ENCODE measurements around the gene NPBWR2.

NPBWR2 gene

DNA sequence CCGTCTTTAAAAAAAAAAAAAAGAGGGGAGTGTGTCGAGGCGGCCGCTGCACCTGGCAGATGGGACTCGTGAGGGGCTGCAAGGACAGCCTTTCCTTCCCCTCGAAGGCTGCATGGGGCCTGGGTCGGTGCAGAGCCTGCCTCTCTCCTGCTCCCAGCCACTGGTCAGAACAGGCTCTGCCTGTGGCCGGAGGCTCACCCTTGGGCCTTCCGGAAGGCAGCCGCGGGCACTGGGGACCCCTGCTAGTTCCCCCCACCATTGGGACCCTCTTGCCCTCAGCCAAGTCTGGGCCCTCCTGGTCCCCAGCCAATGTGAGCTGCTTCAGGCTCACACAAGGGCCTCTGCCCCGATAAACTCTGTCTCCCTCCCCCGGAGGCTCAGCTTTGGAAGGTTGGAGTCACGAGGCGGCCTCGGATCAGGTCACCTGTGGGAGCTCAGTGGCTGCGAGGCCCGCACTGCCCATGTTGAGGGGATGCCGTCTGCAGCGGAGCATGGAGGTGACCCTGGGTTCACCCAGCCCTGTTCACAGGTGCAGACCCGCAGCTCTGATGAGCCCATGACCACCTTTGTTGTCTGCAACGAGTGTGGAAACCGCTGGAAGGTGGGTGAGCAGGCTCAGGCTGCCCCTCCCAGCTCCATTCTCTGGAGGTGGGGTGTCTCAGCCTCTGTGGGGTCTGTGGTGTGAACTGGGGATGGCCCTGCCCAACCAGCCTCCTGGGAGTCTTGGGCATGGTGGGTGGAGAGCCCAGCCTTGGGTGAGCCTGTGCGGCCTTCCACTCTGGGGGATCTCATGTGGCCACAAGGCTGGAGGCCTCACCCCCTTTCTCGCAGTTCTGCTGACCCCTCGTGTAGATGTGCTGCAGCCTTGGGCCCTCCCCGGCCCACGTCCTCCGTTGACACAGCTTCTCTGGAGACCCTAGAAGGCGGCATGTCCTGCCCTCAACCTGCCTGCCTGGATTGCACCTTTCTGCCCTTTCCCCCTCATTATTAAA is 35.7 kb downstream of the NPBWR2 start:
- DNase-seq (ENCODE audit: low read depth), result no peak

DNA sequence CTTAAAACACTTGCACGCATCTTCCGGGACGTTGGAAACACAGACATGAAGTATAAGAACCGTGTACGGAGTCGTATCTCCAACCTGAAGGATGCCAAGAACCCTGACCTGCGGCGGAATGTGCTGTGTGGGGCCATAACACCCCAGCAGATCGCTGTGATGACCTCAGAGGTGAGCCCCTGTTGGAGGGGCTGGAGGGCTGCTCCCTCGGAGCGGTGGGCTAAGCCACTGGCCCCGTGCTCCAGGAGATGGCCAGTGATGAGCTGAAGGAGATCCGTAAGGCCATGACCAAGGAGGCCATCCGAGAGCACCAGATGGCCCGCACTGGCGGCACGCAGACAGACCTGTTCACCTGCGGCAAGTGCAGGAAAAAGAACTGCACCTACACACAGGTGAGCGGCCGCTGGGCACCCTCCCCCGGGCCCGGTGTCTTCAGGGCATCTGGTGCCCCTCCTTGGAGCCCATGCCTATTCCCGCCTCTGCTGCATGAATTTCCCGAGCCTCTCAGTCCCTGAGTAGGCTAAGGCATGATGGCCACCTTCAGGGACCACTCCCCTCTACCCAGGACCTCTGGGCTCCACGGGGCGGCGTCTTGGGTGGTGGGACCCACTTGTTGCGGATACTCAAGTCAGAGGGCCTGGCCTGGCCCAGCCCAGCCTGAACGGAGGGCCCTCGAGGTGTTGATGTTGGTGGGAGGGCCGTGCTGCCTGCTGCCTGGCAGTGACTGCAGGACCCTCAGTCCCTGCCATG is 36.9 kb downstream of the NPBWR2 start:
- DNase-seq (ENCODE audit: low read depth), result no peak

DNA sequence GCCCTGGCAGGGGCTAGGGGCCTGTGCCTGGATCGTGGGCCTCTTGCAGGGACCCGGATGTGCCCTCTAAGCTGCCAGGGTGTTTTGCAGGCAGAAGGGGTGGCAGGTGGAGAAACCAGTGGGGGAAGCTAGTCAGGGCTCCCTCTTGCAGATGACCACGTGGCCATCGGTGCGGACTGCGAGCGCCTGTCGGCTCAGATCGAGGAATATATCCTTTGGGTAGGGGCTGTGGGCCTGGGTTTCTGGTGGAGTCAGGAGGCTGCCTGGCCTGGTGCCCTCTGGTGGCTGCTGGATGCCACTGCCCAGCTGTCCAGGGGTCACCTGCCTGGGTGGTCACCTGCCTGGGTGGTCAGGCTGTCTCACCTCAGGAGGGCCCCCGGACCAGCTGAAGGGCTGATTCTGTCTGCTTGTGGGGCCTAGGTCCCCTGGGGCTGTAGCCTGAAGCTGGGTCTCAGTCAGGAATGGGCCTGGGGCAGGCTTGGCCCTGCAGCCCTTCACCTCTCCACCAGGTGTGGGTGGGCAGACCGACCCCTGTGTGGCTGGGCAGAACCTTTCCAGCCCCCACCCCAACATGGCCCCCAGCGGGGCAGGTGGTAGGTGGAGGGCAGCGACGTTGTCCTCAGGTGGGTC is 37.6 kb downstream of the NPBWR2 start:
- no peak for DNase-seq (ENCODE audit: low read depth)

DNA sequence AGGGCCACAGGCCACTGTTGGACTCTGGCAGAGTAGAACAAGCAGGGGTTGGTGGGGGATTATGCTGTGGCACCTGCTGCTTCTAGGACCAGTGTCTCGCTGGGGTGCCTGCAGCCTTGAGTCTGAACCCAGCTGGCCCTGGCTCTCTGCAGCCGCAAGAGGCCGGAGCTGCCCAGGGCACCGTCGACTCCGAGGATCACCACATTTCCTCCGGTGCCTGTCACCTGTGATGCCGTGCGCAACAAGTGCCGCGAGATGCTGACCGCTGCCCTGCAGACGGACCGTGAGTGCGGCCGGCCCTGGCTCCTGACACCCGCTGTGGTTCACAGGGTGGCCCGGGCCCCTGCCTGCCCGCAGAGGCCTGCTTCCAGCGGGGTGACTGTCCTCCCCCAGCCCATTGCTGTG is 38.2 kb downstream of the NPBWR2 start:
- no peak for DNase-seq (ENCODE audit: low read depth)

DNA sequence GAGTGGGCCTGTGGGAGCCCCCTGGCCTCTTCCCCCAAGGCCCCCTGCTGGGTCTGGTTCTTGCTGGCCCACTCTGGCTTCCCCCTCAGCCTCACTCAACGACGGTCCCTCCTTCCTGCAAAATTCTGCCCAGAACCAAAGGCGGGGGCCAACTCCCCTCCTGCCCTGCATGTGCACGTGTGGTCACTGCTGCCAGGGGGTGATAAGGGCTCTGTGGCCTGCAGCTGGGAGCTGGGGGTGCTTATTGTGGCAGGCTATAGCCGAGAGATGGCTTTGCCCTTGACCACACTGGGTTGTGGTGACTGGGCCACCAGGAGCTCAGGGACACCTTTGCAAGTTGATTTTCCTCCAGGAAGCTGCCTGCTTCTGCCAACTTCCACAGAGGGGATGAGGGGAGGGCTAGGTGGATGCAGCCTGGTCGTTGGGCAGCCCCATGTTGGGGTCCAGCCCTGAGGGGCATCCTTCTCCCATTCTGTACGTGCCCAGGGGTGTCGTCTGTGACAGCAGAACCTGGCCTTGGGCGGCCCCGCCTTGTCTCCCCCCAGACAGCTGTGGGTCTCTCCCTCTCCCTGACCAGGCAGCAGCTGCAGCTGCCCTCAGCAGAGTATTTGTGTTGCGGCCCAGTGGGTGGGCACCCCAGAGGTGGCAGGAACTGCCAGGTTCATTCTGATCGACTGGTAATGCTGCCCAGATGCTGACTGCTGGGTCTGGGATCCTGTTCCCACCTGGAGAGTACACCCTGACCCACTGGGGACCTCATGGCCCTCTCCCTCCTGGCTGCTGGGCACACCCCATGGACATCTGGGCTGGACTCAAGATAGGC is 38.8 kb downstream of the NPBWR2 start:
- DNase-seq (ENCODE audit: low read depth), result no peak

DNA sequence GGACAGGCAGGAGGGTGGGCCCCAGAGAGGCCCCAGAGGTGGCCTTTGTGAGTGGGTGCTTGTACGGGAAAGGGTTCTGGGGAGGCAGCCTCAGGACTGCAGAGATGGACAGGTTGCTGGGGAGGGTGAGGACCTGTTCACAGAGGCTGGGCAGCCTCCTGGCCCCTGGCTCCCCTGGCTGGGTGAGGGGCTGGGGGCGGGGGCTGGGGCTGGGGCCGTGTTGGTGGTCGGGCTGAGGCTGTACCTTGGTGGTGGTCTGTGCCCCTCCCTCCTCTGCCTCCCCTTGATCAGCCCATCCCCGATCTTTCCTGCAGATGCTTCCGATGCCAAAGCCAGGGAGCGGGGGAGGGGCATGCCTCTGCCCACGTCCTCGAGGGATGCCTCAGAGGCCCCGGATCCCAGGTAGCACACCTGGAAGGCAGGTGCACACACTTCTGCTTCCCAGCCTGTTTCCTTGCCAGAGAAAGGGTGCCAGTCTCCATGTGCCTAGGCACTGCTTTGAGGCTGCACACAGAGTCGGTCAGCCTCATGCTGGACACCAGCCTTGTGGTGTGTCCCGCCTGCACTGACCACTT is 39.5 kb downstream of the NPBWR2 start:
- no peak for DNase-seq (ENCODE audit: low read depth)

DNA sequence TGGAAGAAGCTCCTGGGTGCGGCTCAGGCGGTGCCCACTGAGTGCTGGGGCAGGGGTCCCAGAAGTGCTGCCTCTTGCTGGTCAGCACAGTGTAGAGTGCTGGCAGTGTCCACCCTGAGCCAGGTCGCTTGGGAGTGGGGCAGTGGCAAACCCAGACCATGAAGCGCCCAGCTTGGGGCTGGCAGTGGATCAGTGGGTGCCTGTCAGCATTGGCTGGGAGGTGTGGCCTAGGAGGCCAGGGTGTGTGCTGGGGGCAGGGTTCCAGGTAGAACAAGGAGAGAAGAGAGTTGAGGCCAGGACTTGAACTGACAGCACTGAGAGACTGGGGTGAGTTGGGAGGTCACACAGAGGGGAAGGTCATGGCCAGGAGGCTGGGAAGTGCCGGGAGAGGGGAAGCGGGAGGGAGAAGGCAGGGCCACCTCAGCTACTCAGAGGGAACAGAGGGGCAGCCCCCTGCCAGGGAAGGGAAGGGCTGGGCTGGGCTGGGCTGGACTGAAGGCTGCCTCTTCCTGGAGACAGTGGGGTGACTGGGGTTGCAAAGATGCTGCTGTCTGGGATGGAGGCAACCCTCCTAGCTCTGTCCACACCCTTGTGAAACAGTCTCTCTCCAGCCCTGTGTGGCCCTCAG is 40.2 kb downstream of the NPBWR2 start:
- DNase-seq (ENCODE audit: low read depth), result no peak

DNA sequence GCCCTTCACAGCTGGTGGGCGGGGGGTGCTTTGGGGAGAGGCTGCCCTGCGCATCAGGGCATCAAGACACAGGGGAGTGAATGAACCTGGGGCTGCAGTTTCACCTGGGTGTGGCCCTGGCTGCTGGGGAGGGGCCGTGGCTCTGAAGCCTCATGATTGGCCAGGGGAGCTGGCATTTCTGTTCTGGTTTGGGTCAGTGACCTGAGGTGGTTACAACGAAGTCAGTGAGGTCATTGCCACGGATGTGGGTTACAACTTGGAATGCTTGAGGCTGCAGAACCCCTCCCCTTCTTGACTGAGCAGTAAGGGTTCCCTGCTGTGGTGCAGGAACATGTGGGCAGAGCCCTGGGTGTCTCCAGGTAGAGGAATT is 41.4 kb downstream of the NPBWR2 start:
- peak; percentile 39 for DNase-seq (ENCODE audit: low read depth)

DNA sequence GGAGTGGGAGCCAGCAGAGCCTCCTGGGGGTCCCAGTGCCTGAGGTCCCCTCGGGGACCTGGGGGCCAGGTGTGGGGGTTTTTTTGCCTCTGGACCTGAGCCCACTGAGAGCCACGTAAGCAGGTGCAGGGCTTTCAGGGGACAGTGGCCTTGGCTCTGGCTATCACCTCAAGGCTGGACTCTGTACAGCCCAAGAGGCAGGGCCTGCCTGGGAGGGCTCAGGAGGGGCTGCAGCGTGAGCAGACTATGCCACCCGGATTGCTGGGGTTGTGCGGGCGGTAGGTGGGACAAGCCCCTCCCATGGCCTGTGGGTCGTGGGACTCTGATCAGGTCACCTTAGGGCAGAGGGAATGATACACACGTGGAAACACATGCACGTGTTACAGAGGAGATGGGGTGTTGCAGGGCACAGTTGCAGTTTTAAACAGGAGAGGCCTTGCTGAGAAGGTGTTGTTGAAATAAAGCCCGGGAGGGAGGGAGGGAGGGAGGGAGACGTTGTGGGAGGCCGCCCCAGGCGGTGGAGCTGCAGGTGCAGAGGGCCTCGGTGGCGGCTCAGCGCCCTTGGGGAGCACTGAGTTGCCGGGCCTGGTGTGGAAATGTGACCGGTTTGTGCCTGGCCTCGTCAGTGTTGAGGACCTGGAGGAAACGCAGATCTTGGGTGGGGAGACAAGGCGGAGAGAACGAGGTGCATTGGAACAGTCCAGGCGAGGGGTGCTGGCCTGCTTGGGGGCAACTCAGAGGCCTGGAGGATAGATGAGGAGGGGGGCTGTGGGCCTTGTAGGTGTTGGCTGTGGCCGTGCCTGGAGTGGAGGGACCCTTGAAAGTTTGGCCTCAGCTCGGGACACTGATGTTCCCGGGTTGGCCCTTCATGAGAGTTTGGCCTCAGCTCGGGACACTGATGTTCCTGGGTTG is 42.0 kb downstream of the NPBWR2 start:
- DNase-seq (ENCODE audit: low read depth), result no peak

DNA sequence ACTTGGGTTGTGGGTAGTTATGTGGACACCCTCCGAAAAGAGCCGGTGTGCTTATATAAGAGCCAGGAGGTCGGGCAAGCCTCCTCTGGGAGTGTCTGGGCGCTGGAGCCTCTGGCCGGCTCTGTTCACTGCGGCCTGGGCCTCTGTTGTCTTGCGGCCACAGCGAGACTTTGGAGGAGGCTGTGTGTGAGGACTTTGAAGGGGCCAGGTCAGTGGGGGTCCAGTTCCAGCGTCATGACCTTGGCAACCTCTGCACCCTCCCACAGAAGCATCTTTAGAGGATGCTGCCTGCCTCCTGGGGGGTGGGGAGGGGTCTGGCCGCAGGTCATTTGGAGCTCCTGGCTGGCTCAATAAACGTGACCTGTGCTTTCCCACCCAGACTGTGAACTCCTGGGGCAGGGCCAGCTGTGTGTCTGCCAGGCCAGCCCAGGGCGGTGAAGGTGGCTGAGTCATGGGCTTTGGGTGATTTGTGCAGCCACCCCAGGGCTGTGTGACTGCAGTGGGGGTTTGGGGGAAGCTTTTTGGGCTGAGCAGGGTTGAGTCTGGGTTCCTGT is 43.1 kb downstream of the NPBWR2 start:
- no peak for DNase-seq (ENCODE audit: low read depth)

DNA sequence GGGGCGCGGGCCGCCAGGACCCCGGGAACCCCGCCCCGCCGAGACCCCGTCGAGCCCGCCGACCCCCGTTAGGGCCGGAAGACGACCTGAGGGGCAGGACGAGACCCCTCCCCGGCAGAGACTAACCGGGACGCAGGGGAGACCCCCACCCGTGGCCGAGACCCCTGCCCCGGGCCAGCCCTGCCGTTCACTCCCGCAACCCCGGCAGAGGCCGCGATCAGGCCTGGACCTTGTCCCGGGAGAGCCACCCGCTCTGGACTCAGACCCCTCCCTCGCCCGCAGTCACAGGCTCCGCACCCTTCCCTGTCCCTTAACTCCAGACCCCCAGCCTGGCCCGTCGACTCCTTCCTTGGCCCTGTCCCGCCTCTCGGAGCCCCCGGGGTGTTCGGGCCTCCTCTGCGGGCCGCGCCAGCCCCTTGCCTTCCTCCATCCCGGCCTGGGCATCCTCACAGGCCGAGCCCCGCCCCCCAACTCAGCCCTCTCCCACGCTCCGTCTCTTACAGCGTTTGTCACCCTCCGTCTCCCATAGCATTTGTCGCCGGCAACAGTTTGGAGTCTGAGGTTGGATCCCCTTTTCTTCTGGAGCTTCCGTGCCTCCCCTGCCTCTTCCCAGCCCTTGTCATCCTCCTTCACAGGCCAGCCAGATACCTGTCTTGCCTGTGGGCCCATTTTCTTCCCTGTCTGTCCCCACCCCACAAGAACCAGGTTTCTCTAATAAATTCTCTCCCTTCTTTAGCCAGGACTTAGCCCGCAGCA is 43.8 kb downstream of the NPBWR2 start:
- DNase-seq (ENCODE audit: low read depth), result no peak

DNA sequence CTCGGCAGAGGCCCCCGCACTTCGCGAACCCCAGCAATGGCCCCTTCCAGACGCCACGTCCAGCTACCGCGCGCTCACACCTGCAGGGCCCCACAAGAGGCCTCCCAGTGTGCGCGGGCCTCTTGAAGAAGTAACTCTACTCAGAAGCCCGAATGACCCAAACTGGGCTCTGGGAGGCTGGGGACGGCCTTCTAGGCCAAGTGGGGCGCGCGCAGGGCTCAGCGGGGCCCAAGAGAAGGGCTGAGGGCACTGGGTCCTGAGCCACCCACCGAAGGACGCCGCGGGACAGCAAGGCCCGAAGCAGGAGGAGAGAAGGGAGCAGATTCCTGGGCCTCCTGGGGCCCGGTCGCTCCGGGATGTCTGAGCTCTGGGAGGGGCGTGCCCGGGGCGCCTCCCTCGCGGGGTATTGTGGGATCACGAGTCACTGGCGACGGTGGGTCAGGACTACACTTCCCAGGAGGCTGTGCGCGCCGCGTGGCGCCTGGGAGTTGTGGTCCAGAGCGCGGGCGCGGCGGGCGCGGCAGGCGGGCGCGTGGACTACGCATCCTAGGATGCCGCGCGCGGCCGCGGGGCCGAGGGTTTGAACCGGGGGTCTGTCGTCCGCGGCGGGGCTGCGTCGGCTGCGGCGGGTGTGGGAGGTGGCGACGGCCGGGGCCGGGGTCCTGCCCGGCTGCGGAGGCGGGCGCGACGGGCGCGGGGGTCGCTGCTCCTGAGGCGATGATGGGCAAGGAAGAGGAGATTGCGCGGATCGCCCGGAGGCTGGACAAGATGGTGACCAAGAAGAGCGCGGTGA is 44.6 kb downstream of the NPBWR2 start, which contains the start of gene TCEA2:
TCEA2 (plus strand) TSS at position 603 of the 793 bp plus-strand sequence; CDS start at position 718, 115 bp downstream.
- peak; percentile 93 for DNase-seq (ENCODE audit: low read depth)

DNA sequence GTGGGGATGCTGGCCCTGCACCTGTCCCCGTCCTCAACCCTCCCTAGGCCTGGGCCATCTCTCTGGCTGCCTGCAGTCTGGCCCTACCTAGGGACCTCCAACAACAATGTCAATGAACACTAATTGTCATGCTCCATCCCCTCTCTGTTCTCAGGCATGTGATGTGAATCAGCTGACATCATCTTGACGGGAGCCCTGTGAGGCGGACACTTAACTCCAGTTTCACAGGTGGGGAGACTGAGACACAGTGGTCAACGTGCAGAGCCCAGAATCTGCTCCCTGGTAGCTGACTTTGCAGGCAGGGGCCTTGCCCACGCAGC is 45.1 kb downstream of the NPBWR2 start:
- no peak for DNase-seq (ENCODE audit: low read depth)

DNA sequence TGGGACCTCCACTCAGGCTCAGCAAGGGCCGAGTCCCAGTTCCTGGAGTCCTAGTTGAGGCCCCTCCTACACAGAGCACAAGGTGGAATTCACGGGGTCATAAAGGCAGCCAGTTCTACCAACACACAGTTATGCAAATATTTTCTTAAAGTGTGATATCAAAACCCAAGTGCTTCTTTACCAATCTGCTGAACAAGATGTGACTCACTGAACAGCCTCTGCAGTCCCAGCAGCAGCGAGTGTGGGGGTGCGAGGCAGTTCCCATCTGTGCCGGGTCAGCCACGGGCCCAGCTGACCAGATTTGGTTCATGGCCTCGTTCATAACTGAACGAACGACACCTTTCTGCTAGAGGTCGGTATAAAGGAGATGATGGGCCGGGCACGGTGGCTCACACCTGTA is 48.8 kb downstream of the NPBWR2 start:
- no peak for DNase-seq (ENCODE audit: low read depth)

DNA sequence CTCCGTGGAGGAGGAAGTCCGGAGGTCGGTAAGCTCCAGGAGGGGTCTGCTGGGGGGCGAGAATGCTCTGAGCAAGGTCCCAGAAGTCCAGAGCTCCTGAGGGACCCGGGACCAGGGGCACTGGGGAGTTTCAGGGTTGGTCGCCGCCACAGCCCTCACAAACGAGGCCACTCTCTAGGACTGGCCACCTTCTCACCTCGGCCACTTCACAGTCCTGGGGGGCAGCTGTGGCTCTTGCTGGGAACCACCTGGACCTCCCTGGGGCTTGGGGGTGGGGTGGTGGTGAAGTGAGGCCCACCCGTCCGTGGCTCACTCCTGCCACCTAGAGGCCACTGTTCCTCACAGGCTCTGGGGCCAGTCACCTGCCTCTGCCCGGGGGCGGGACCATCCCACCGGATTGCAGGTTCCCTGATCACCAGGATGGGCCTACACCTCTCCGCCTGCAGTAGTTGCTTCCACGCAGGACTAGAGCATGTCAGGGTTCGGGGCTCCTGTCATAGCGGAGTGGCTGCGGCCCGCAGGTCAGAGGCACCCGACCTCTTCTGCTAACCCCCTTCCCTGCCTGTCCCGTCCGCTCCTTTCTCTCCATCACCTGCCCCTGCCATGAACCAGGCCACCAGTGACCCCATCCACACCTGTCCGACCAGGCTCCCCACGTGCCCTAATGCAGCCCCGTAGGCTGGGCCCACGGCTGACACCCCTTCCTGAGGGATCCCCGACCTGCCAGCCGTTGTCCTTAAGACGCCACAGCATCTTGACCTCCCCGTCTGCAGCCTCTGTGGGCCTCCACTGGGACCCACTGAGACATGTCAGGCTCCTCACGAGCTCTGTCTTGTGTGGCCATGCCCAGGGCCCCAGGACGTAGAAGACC is 49.5 kb downstream of the NPBWR2 start:
- no peak for DNase-seq (ENCODE audit: low read depth)

DNA sequence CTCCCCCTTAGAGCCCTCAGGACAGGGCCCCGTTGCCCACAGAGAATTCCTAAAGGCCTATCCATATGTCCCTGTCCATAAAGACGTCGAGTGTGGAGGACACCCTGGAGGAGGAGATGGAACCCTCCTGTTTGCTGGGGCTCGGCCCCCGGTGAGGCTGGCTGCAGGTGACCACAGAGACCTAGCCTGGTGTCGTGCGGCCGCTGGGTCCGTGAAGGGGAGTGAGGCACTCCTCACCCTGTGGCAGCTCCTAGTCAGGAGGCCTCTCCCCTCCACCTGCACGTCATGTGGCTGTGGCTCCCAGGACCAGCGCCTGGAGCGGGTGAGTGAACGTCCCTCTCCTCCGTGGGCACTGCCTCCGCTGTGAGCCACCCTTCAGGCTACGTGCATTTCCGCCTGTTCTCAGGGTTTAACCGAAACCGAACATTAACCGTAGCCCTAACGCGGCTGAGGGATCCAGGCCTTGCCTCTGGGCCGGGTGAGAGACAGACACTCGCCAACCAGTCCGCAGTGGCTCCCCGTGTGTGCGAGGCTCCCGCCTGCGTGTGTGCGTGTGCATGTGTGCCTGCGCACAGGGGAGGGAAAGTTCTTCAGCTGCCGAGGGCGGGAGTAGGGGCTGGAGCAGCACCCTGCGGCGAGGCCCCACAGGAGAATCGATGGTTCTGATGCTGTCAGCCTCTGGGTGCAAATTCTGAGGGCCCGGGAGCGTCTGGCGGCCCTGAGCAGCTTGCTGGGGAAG is 50.3 kb downstream of the NPBWR2 start:
- DNase-seq (ENCODE audit: low read depth), result no peak

DNA sequence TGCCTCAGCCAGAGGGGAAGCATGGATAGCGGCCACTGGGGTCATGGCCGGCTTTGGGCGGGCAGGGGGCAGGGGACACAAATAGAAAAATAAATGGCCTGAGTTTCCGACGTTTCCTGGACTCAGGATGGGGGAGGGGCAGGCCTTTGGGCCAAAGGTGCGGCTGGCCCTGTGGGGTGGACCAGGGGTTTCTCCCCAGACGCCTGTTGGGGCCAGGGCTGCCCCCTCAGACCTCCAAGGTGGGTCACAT is 50.8 kb downstream of the NPBWR2 start:
- DNase-seq (ENCODE audit: low read depth), result no peak

Data from stromal cell of bone marrow (primary cell).